Endothelial cell (in vitro differentiated cells): Measurements from ENCODE around the gene ZNF408. TPM values are rescaled to one million over a fixed set of nuclear protein-coding genes. Genes with fewer than 3 reads are reported as not detected.

ENCODE experiments used
- DNase-seq: peaks from one replicate; pipeline ENCODE4 v3.0.0; 2021; ENCODE audit warnings: low spot score
- H3K27ac Mint-ChIP-seq: one replicate; pipeline ENCODE4 v1.8.0; 2021; ENCODE audit warnings: mixed read lengths, inconsistent platforms; ENCODE audit not compliant: unreplicated experiment
- H3K27me3 Mint-ChIP-seq: one replicate; pipeline ENCODE4 v1.8.0; 2021; ENCODE audit warnings: mild to moderate bottlenecking, moderate library complexity, mixed read lengths, inconsistent platforms; ENCODE audit not compliant: unreplicated experiment
- H3K36me3 Mint-ChIP-seq: one replicate; pipeline ENCODE4 v1.8.0; 2021; ENCODE audit warnings: mild to moderate bottlenecking, low read depth, mixed read lengths, inconsistent platforms; ENCODE audit not compliant: unreplicated experiment
- H3K4me1 Mint-ChIP-seq: one replicate; pipeline ENCODE4 v1.8.0; 2021; ENCODE audit warnings: mild to moderate bottlenecking, mixed read lengths, inconsistent platforms; ENCODE audit not compliant: unreplicated experiment
- H3K4me3 Mint-ChIP-seq: one replicate; pipeline ENCODE4 v1.8.0; 2021; ENCODE audit warnings: mild to moderate bottlenecking, mixed read lengths, inconsistent platforms; ENCODE audit not compliant: unreplicated experiment
- H3K9me3 Mint-ChIP-seq: one replicate; pipeline ENCODE4 v1.8.0; 2021; ENCODE audit warnings: mixed read lengths, inconsistent platforms; ENCODE audit not compliant: unreplicated experiment
- total RNA-seq: library from RNA; stranded (reverse); fragmentation: NEBNext Ultra II Directional; extraction: Animal tissue kit (Norgen Biotek cat#: 25700); gene quantifications from one replicate; pipeline ENCODE4 v1.2.1, GENCODE V29; 2021; ENCODE audit not compliant: unreplicated experiment
- TF ChIP-seq, protein P1 (sequence below): fragments of 200-600 bp; sonication (generic); IDR thresholded peaks from one replicate; pipeline ENCODE4 v1.5.0; 2021; ENCODE audit warnings: antibody characterized with exemption; ENCODE audit not compliant: unreplicated experiment

The ZNF408 gene
- total RNA-seq, 1 donor from 2014 or later, result 23.2 TPM

DNA sequence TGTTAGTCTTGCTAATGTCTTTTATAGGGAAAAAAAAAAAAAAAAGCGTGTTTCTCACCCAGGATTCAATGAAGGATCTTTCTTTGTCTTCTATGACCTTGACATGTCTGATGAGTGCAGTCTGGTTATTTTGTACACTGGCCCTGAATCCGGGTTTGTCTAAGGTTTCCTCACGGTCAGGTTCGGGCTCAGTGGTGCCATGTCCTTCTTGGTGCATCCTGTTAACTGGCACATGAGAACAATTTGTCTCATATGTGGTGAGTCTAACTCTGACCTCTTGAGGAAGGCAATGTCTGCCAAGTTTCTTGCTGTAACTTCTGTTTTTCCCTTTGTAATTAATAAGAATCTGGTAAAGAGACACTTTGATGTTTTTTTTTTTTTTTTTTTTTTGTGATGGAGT lies 30.7 kb downstream of the ZNF408 start:
- Mint-ChIP-seq H3K9me3 (no peaks in the 10 kb centered on the region), H3K4me3 (no peak overlapping the region), H3K27ac (no peak overlapping the region), H3K4me1 (no peaks in the 10 kb centered on the region), H3K27me3 (peaks cover 1% of the 10 kb centered on the region), H3K36me3 (peaks cover 3% of the 10 kb centered on the region)
- DNase-seq, result no peak
- TF ChIP-seq, protein P1, sequence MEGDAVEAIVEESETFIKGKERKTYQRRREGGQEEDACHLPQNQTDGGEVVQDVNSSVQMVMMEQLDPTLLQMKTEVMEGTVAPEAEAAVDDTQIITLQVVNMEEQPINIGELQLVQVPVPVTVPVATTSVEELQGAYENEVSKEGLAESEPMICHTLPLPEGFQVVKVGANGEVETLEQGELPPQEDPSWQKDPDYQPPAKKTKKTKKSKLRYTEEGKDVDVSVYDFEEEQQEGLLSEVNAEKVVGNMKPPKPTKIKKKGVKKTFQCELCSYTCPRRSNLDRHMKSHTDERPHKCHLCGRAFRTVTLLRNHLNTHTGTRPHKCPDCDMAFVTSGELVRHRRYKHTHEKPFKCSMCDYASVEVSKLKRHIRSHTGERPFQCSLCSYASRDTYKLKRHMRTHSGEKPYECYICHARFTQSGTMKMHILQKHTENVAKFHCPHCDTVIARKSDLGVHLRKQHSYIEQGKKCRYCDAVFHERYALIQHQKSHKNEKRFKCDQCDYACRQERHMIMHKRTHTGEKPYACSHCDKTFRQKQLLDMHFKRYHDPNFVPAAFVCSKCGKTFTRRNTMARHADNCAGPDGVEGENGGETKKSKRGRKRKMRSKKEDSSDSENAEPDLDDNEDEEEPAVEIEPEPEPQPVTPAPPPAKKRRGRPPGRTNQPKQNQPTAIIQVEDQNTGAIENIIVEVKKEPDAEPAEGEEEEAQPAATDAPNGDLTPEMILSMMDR, result no peak

DNA sequence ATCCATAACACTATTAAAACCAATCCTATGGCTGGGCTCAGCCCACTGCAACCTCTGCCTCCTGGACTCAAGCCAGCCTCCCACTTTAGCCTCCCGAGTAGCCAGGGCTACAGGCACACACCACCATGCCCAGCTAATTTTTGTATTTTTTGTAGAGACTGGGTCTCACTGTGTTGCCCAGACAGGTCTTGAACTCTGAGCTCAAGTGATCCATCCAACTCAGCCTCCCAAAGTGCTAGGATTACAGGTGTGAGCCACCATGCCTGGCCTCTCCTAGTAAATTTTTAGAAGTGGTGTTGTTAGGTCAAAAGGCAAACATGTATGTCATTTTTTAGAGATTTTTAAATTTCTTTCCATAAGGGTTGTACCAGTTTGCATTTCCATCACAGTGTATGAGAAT lies 32.4 kb downstream of the ZNF408 start:
- Mint-ChIP-seq H3K27ac (no peak overlapping the region), H3K36me3 (peaks cover 3% of the 10 kb centered on the region), H3K9me3 (no peaks in the 10 kb centered on the region), H3K27me3 (peaks cover 2% of the 10 kb centered on the region), H3K4me1 (no peaks in the 10 kb centered on the region), H3K4me3 (no peak overlapping the region)
- no peak for DNase-seq
- TF ChIP-seq, protein P1, result no peak

DNA sequence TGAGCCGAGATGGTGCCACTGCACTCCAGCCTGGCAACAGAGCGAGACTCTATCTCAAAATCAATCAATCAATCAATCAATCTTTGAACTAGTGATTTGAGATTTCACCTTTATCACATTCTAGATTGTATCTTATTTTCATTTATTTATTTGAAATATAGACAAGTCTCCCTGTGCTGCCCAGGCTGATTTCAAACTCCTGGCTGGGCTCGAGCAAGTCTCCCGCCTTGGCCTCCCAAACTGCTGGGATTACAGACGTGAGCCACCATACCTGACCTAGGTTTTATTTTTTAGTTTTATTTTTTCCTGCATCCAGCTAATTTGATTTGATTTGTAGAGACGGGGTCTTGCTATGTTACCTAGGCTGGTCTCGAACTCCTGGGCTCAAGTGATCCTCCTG lies 35.3 kb downstream of the ZNF408 start:
- DNase-seq, result no peak
- Mint-ChIP-seq H3K4me3 (no peak overlapping the region), H3K4me1 (no peaks in the 10 kb centered on the region)

DNA sequence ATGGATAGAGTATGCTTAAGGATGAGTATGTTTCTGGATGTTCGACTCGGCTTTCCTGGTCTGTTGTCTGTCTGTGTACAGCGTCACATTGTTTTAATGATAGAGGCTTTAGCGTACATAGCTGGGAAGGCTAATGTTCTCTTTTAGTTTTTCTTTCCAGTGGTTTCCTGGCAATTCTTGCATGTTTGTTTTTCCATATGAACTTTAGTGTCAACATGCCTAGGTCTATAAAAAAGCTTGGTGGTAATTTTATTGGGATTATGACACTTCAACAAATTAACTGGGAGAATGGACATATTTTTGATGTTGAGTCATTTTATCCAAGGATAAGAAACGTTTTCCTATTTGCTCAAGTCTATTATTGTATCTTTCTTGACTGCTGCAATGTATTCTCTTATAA lies 35.8 kb downstream of the ZNF408 start:
- H3K9me3 Mint-ChIP-seq, result no peaks in the 10 kb centered on the region
- peaks cover 2% of the 10 kb centered on the region for H3K27me3 Mint-ChIP-seq
- TF ChIP-seq, protein P1, result no peak
- no peak for DNase-seq
- no peaks in the 10 kb centered on the region for H3K4me1 Mint-ChIP-seq
- H3K36me3 Mint-ChIP-seq, result peaks cover 18% of the 10 kb centered on the region
- no peak overlapping the region for H3K4me3 Mint-ChIP-seq
- H3K27ac Mint-ChIP-seq, result no peak overlapping the region

More for the DNA sequence above, 35.3 kb downstream of the ZNF408 start:
- Mint-ChIP-seq H3K36me3 (peaks cover 14% of the 10 kb centered on the region), H3K9me3 (no peaks in the 10 kb centered on the region), H3K27me3 (peaks cover 2% of the 10 kb centered on the region), H3K27ac (no peak overlapping the region)
- TF ChIP-seq, protein P1, result no peak

DNA sequence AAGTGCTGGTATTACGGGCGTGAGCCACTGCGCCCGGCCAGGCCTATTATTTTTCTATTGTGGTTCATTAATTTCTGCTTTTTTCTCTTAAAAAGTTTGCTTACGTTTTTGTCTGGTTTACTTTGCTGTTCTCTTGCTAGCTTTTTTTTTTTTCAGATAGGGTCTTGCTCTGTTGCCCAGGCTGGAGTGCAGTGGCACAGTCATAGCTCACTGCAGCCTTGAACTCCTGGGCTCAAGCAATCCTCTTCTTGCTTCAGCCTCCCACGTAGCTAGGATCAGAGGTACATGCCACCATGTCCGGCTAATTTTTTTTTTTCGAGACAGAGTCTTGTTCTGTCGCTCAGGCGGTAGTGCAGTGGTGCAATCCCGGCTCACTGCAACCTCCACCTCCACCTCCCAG lies 36.9 kb downstream of the ZNF408 start:
- no peaks in the 10 kb centered on the region for H3K4me1 Mint-ChIP-seq
- no peaks in the 10 kb centered on the region for H3K9me3 Mint-ChIP-seq
- no peak overlapping the region for H3K27ac Mint-ChIP-seq
- no peak for DNase-seq
- H3K36me3 Mint-ChIP-seq, result peaks cover 27% of the 10 kb centered on the region
- no peak overlapping the region for H3K4me3 Mint-ChIP-seq
- TF ChIP-seq, protein P1, result no peak
- H3K27me3 Mint-ChIP-seq, result peaks cover 2% of the 10 kb centered on the region
